T-helper 17 cell (primary cell): Measurements from ENCODE around the gene KLF4. TPM values are rescaled to one million over a fixed set of nuclear protein-coding genes. Genes with fewer than 3 reads are reported as not detected.

Source experiments
- ATAC-seq: fragments of 150-1000 bp; cut with Tn5 transposase; 2 replicates; pipeline ENCODE4 v1.10.0; 2021; ENCODE audit warnings: mild to moderate bottlenecking, moderate library complexity
- DNase-seq, 3 donors: peaks; one replicate each; pipeline versions ENCODE4 v3.0.0 to v3.0.0-alpha.2; 2020 to 2021
- H3K9me3 ChIP-seq: one replicate; pipeline ENCODE4 v1.7.0; 2013; ENCODE audit warnings: low read length, mild to moderate bottlenecking; ENCODE audit not compliant: control insufficient read depth, poor library complexity, severe bottlenecking
- H3K27ac Mint-ChIP-seq: one replicate; pipeline ENCODE4 v1.8.0; 2022; ENCODE audit warnings: mild to moderate bottlenecking, moderate library complexity, mixed read lengths
- H3K27me3 Mint-ChIP-seq: one replicate; pipeline ENCODE4 v1.8.0; 2022; ENCODE audit warnings: mixed read lengths
- H3K36me3 Mint-ChIP-seq: one replicate; pipeline ENCODE4 v1.8.0; 2022; ENCODE audit warnings: low read depth, mixed read lengths
- H3K4me1 Mint-ChIP-seq: one replicate; pipeline ENCODE4 v1.8.0; 2022; ENCODE audit warnings: mild to moderate bottlenecking, mixed read lengths
- H3K4me3 Mint-ChIP-seq: one replicate; pipeline ENCODE4 v1.8.0; 2022; ENCODE audit warnings: mild to moderate bottlenecking, moderate library complexity, mixed read lengths
- total RNA-seq, 4 donors: library from RNA in 2 of 4; stranded (reverse) in 2 of 4; gene quantifications; one replicate each; pipeline ENCODE4 v1.2.3 and lab custom pipeline; 2022 to 2026

The KLF4 gene
- total RNA-seq, 2 donors from 2014 or later, result 22.1 to 55.3 TPM

DNA sequence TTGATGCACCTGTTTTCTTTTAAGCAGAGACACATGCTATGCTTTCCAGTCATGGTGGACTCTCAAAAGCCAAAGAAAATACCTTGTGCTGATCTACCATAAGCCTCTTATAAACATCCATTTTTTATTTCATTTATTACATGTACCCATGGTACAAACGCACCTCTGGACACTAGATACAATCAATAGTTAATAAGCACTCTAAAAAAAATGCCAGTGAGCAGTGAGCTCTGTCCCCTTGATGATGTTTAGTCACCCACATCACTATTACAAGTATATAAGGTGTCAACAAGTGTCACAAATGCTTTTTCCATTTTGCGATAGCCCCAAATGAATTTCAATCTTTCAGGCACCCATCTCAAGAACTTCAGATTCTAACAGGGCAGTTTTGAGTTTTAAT, 5.9 kb downstream of the KLF4 start:
- Mint-ChIP-seq H3K27me3 (peaks cover 31% of the 10 kb centered on the region), H3K4me3 (no peak overlapping the region), H3K36me3 (no peaks in the 10 kb centered on the region), H3K4me1 (no peaks in the 10 kb centered on the region), H3K27ac (no peak overlapping the region)
- no peak for DNase-seq
- H3K9me3 ChIP-seq, result no peaks in the 10 kb centered on the region
- ATAC-seq, result no peak

DNA sequence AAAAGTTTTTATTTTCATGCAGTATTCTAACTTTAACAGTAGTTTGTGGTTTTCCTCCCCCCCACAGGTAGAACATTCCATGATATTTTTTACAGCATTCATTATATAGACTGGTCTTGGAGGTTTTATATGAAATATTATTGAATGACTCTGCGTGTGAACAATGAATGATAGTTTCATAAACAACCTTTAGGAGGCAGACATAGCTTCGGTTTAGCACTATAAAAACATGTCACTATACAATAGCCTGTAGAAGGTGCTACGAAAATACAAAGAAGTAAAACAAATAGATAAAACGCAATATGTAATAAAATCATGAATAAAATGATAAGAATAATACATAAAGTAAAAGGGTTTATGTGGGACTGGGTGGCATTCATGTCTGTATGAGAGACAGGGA, 8.5 kb downstream of the KLF4 start:
- no peaks in the 10 kb centered on the region for H3K36me3 Mint-ChIP-seq
- H3K4me3 Mint-ChIP-seq, result no peak overlapping the region
- no peaks in the 10 kb centered on the region for H3K9me3 ChIP-seq
- H3K27ac Mint-ChIP-seq, result no peak overlapping the region
- H3K27me3 Mint-ChIP-seq, result peaks cover 26% of the 10 kb centered on the region
- ATAC-seq (no peak), DNase-seq (no peak)
- no peaks in the 10 kb centered on the region for H3K4me1 Mint-ChIP-seq

DNA sequence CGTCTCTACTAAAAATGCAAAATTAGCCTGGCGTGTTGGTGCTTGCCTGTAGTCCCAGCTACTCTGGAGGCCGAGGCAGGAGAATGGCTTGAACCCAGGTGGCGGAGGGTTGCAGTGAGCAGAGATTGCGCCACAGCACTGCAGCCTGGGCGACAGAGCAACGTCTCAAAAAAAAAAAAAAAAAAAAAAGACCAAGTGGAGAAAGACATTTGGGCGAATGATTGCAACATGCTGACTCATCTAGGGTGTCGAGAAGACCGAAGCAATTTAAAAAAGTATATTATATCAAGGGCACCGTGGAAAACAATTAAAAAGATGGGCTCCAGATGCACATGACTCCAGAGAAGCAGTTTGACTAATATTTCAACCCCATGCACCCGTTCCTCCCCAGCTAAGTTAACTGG, 9.2 kb downstream of the KLF4 start:
- ATAC-seq (no peak), DNase-seq (no peak)
- Mint-ChIP-seq H3K27me3 (peaks cover 21% of the 10 kb centered on the region), H3K4me3 (no peak overlapping the region), H3K4me1 (no peaks in the 10 kb centered on the region), H3K36me3 (no peaks in the 10 kb centered on the region), H3K27ac (no peak overlapping the region)
- H3K9me3 ChIP-seq, result no peaks in the 10 kb centered on the region

DNA sequence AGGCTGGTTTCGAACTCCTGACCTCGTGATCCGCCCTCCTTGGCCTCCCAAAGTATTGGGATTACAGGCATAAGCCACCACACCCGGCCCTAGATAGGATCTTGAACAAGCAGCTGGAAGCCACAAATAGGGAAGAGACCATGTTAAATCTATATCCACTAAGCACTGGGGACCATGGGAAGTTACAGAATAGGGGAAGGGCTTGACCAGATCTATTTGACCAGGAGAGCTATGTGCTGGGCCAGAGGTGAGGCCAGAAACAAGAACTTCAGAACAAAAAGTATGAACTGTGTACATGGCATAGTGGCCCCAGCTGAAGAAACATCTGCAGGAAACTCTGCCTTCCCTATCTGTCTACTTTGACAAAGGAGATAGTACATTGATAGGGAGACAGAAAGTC, 10.8 kb downstream of the KLF4 start:
- no peaks in the 10 kb centered on the region for H3K4me1 Mint-ChIP-seq
- DNase-seq (no peak), ATAC-seq (no peak)
- H3K27ac Mint-ChIP-seq, result no peak overlapping the region
- H3K27me3 Mint-ChIP-seq, result peaks cover 18% of the 10 kb centered on the region
- no peak overlapping the region for H3K4me3 Mint-ChIP-seq
- no peaks in the 10 kb centered on the region for H3K36me3 Mint-ChIP-seq
- no peaks in the 10 kb centered on the region for H3K9me3 ChIP-seq

GRCh38 chr9:107474124-107474523, 15.4 kb downstream of the KLF4 start:
- H3K4me3 Mint-ChIP-seq, result no peak overlapping the region
- no peak for DNase-seq
- no peaks in the 10 kb centered on the region for H3K36me3 Mint-ChIP-seq
- H3K27me3 Mint-ChIP-seq, result peaks cover 24% of the 10 kb centered on the region
- no peak for ATAC-seq
- H3K4me1 Mint-ChIP-seq, result no peaks in the 10 kb centered on the region
- H3K9me3 ChIP-seq, result no peaks in the 10 kb centered on the region
- no peak overlapping the region for H3K27ac Mint-ChIP-seq

DNA sequence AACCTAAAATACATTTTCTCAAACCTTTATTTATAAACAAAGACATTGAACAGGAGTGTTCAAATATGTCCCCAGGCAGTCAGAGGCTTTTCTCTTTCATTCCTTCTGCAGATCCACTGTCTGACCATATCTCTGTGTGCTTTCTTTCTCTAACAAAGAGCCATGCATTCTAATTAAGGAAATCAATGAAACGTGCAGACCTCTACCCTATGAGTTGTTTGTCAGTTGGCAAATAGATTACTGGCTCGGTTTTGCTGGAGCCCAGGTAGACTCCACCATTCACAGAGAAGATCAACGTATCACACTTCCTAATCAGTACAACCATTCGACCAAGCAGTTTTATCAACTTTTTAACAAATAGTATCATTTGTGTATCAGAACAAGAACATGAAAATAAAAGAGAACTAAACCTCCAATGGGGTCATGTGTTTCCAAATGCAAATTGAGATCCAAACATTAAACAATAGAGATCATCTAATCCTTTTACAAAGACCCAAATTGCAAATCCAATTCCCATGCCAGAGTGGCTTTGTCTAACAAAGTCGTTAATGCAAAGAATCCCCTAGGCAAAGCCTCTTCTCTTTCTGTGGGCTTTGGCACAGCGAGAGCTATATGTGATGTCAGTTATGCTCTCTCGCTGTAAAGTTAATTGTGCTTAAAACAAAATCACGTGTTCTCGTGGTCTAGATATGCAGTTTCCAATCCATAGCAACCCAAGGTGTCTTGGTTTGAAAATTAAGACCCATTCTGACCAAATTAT, 16.8 kb downstream of the KLF4 start:
- ATAC-seq (no peak), DNase-seq (no peak)
- Mint-ChIP-seq H3K27me3 (peaks cover 24% of the 10 kb centered on the region), H3K36me3 (no peaks in the 10 kb centered on the region), H3K4me1 (no peaks in the 10 kb centered on the region), H3K27ac (no peak overlapping the region), H3K4me3 (no peak overlapping the region)
- no peaks in the 10 kb centered on the region for H3K9me3 ChIP-seq

- Mint-ChIP-seq H3K27ac (no peak overlapping the region), H3K4me3 (no peak overlapping the region), H3K4me1 (no peaks in the 10 kb centered on the region), H3K36me3 (no peaks in the 10 kb centered on the region), H3K27me3 (peaks cover 34% of the 10 kb centered on the region)
- DNase-seq (no peak), ATAC-seq (no peak)
- H3K9me3 ChIP-seq, result no peaks in the 10 kb centered on the region
Measured at GRCh38 chr9:107471552-107471951, 18.0 kb downstream of the KLF4 start.

GRCh38 chr9:107467416-107467815, 22.2 kb downstream of the KLF4 start:
- Mint-ChIP-seq H3K27me3 (peaks cover 50% of the 10 kb centered on the region), H3K27ac (no peak overlapping the region), H3K4me3 (no peak overlapping the region), H3K4me1 (peaks cover 2% of the 10 kb centered on the region), H3K36me3 (no peaks in the 10 kb centered on the region)
- DNase-seq (no peak), ATAC-seq (no peak)
- H3K9me3 ChIP-seq, result no peaks in the 10 kb centered on the region

DNA sequence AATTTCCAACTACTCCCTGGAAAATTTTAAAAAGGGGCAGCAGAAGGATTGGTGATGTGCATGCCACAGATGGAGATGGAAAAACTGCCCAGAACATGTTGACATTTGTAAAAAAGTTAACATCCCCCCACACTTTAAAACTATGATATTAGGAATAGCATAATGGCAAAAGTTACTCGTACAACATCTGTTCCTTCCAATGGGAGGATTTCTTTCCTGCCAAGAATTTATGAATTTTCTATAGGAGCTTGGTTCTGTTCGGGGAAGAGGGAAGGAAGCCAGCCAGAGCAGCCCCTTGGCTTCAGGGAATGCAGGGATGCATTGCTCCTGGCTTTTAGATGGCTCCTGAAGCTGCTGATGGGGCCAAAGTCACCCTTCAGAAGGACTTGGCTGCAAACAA, 22.7 kb downstream of the KLF4 start:
- Mint-ChIP-seq H3K36me3 (no peaks in the 10 kb centered on the region), H3K4me3 (no peak overlapping the region), H3K27me3 (peaks cover 55% of the 10 kb centered on the region), H3K27ac (no peak overlapping the region), H3K4me1 (peaks cover 2% of the 10 kb centered on the region)
- DNase-seq (no peak), ATAC-seq (no peak)
- no peaks in the 10 kb centered on the region for H3K9me3 ChIP-seq

- Mint-ChIP-seq H3K4me3 (peak overlapping the region; percentile 63), H3K4me1 (peaks cover 5% of the 10 kb centered on the region), H3K27ac (no peak overlapping the region), H3K27me3 (peaks cover 58% of the 10 kb centered on the region), H3K36me3 (no peaks in the 10 kb centered on the region)
- ATAC-seq (peak; percentile 72), DNase-seq (no peak)
- H3K9me3 ChIP-seq, result no peaks in the 10 kb centered on the region
Measured at GRCh38 chr9:107465467-107466451, 23.8 kb downstream of the KLF4 start.

GRCh38 chr9:107464516-107464915, 25.1 kb downstream of the KLF4 start:
- peaks cover 65% of the 10 kb centered on the region for H3K27me3 Mint-ChIP-seq
- no peak overlapping the region for H3K27ac Mint-ChIP-seq
- H3K4me3 Mint-ChIP-seq, result no peak overlapping the region
- no peaks in the 10 kb centered on the region for H3K36me3 Mint-ChIP-seq
- H3K4me1 Mint-ChIP-seq, result peaks cover 5% of the 10 kb centered on the region
- ATAC-seq (no peak), DNase-seq (no peak)
- no peaks in the 10 kb centered on the region for H3K9me3 ChIP-seq

DNA sequence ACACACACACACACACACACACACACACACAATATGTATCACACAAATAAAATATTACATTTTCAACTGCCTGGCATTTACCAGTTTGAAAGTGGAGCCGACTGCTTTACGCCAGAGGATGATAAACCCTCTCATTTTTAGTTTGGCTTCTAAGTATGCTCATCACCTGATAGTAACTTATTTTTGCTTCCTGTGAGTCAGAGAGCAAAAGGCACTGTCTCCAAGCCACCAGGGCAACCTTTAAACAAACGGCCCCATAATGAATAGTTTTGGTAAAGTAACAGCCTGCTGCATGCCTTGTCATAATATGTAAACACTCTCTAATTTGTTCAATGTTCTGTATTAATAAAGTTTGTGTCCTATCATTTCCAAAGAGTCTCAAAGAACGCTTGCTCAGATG, 26.9 kb downstream of the KLF4 start:
- Mint-ChIP-seq H3K27me3 (peaks cover 51% of the 10 kb centered on the region), H3K4me3 (no peak overlapping the region), H3K4me1 (peaks cover 5% of the 10 kb centered on the region), H3K27ac (no peak overlapping the region), H3K36me3 (no peaks in the 10 kb centered on the region)
- DNase-seq, result no peak
- ATAC-seq, result no peak
- no peaks in the 10 kb centered on the region for H3K9me3 ChIP-seq

GRCh38 chr9:107460153-107461023, 29.2 kb downstream of the KLF4 start:
- Mint-ChIP-seq H3K27me3 (peaks cover 43% of the 10 kb centered on the region), H3K4me1 (peaks cover 5% of the 10 kb centered on the region), H3K36me3 (no peaks in the 10 kb centered on the region), H3K4me3 (no peak overlapping the region), H3K27ac (no peak overlapping the region)
- DNase-seq, result no peak
- H3K9me3 ChIP-seq, result no peaks in the 10 kb centered on the region
- ATAC-seq, result no peak
